B cell (primary cell): ENCODE results near the gene PEX13. TPM values are rescaled to one million over a fixed set of nuclear protein-coding genes. Genes with fewer than 3 reads are reported as not detected.
A peak's percentile ranks its signal among the peaks of the same experiment; 100 is the strongest.

Experiments
- ATAC-seq: fragments of 200-7000 bp; cut with Tn5 transposase; one replicate; pipeline ENCODE4 v1.10.0; 2021; ENCODE audit warnings: low read depth, mild to moderate bottlenecking, moderate number of reproducible peaks, moderate library complexity
- CTCF ChIA-PET: fragments of 350-600 bp; sonication (Branson Sonifier 250); formaldehyde crosslinking; loops from one replicate; lab custom pipeline; 2021; ENCODE audit warnings: antibody characterized with exemption, inconsistent platforms; lab: Charles Lee
- POLR2A ChIA-PET: fragments of 350-600 bp; sonication (Branson Sonifier 250); formaldehyde crosslinking; loops from one replicate; lab custom pipeline; 2021; ENCODE audit warnings: antibody characterized with exemption; lab: Charles Lee
- DNase-seq: peaks from one replicate; pipeline ENCODE4 v3.0.0; 2013
- H2AFZ ChIP-seq: 2 replicates; pipeline ENCODE4 v1.6.1; 2012; ENCODE audit warnings: mild to moderate bottlenecking, low read depth, low read length; ENCODE audit not compliant: insufficient read depth, poor library complexity, severe bottlenecking
- H3K27ac ChIP-seq, 2 donors: 1 replicate in 1 of 2; 2 replicates in 1 of 2; pipeline ENCODE4 v1.5.1; 2012 to 2013; ENCODE audit warnings: low read length in 2 of 2, mild to moderate bottlenecking in 2 of 2, moderate library complexity in 1 of 2
- H3K27me3 ChIP-seq, 4 experiments: fragments of 200-600 bp in 1 of 4; sonication (generic) in 1 of 4; replicated peaks in 1 of 4; 1 replicate in 2 of 4; 2 replicates in 2 of 4; pipeline versions ENCODE4 v1.6.1 to v1.7.0; 2013 to 2016; ENCODE audit warnings: low read length in 3 of 4, mild to moderate bottlenecking in 2 of 4, mixed read lengths in 1 of 4, moderate library complexity in 1 of 4; ENCODE audit not compliant: insufficient read depth in 4 of 4, control insufficient read depth in 3 of 4; ENCODE audit errors: control extremely low read depth in 1 of 4
- H3K36me3 ChIP-seq, 2 experiments: replicated peaks in 1 of 2; 1 replicate in 1 of 2; 2 replicates in 1 of 2; pipeline versions ENCODE4 v1.6.1 to v1.7.1; 2013; ENCODE audit warnings: low read length in 1 of 2; ENCODE audit not compliant: insufficient read depth in 2 of 2, control insufficient read depth in 1 of 2; ENCODE audit errors: control extremely low read depth in 1 of 2, extremely low read depth in 1 of 2
- H3K4me1 ChIP-seq, 2 donors: fragments of 200-600 bp in 1 of 2; sonication (generic) in 1 of 2; 1 replicate in 1 of 2; 2 replicates in 1 of 2; pipeline versions ENCODE4 v1.5.1 to v1.6.1; 2013 to 2017; ENCODE audit warnings: low read length in 2 of 2; ENCODE audit not compliant: control insufficient read depth in 2 of 2, insufficient read depth in 2 of 2
- H3K4me2 ChIP-seq: replicated peaks from 2 replicates; pipeline ENCODE3; 2012; ENCODE audit warnings: mild to moderate bottlenecking, low read depth, low read length; ENCODE audit not compliant: poor library complexity, severe bottlenecking
- H3K4me3 ChIP-seq, 5 experiments: fragments of 200-600 bp in 1 of 5; sonication (generic) in 1 of 5; 1 replicate in 3 of 5; 2 replicates in 2 of 5; pipeline versions ENCODE4 v1.5.1 to v1.7.0; 2011 to 2016; ENCODE audit warnings: low read length in 4 of 5, mild to moderate bottlenecking in 4 of 5, low read depth in 2 of 5, control low read depth in 1 of 5, moderate library complexity in 1 of 5; ENCODE audit not compliant: insufficient read depth in 1 of 5; ENCODE audit errors: control extremely low read depth in 1 of 5, extremely low read depth in 1 of 5
- H3K79me2 ChIP-seq: fragments of 200-600 bp; sonication (generic); one replicate; pipeline ENCODE4 v1.6.0; 2016; ENCODE audit warnings: low read length; ENCODE audit not compliant: control insufficient read depth, insufficient read depth
- H3K9ac ChIP-seq: fragments of 200-600 bp; sonication (generic); 2 replicates; pipeline ENCODE4 v1.6.1; 2017; ENCODE audit warnings: mild to moderate bottlenecking, low read length, moderate library complexity
- H3K9me3 ChIP-seq, 3 donors: one replicate each; pipeline versions ENCODE4 v1.6.1 to v1.7.1; 2013; ENCODE audit warnings: low read length in 2 of 3; ENCODE audit not compliant: control insufficient read depth in 2 of 3, insufficient read depth in 1 of 3; ENCODE audit errors: control extremely low read depth in 1 of 3
- H4K20me1 ChIP-seq: 2 replicates; pipeline ENCODE4 v1.6.0; 2012; ENCODE audit warnings: mild to moderate bottlenecking, low read length; ENCODE audit not compliant: insufficient read depth, control insufficient read depth, poor library complexity, severe bottlenecking
- H3K27ac Mint-ChIP-seq: one replicate; pipeline ENCODE4 v1.8.0; 2021; ENCODE audit warnings: mixed read lengths
- H3K27me3 Mint-ChIP-seq: one replicate; pipeline ENCODE4 v1.8.0; 2021; ENCODE audit warnings: mixed read lengths
- H3K4me1 Mint-ChIP-seq: one replicate; pipeline ENCODE4 v1.8.0; 2021; ENCODE audit warnings: mixed read lengths
- H3K4me3 Mint-ChIP-seq: one replicate; pipeline ENCODE4 v1.8.0; 2021; ENCODE audit warnings: mixed read lengths
- H3K9me3 Mint-ChIP-seq: one replicate; pipeline ENCODE4 v1.8.0; 2022; ENCODE audit warnings: mixed read lengths; ENCODE audit not compliant: insufficient read depth
- CTCF ChIP-seq: fragments of 200-600 bp; IDR thresholded peaks from one replicate; pipeline ENCODE4 v1.8.0; 2022; ENCODE audit warnings: antibody characterized with exemption, mild to moderate bottlenecking
- EZH2 ChIP-seq: IDR thresholded peaks from 2 replicates; pipeline ENCODE4 v1.6.1; 2012; ENCODE audit warnings: borderline replicate concordance, low read depth, mild to moderate bottlenecking, moderate library complexity, low read length; ENCODE audit not compliant: insufficient read depth, poor library complexity, severe bottlenecking
- WGBS: methylation state at CpG from one replicate; pipeline ENCODE4 v1.1.5; 2013; ENCODE audit warnings: missing lambda C conversion rate; ENCODE audit not compliant: insufficient coverage; 5-methylcytosine and 5-hydroxymethylcytosine counted together
- intact Hi-C: fragments of 100-400 bp; cut with micrococcal nuclease; formaldehyde crosslinking; loops from one replicate; pipeline ENCODE4 v1.10.0; 2022
- polyA plus RNA-seq: library from polyadenylated mRNA; depleted of rRNA; stranded (reverse); fragments of >200 nt; gene quantifications from 2 replicates; pipeline ENCODE4 v1.2.3, GENCODE V29; 2012
- total RNA-seq, 2 donors: library from RNA; stranded (reverse); fragments of 120-200 nt in 1 of 2; gene quantifications; 1 replicate in 1 of 2; 2 replicates in 1 of 2; pipeline versions ENCODE4 v1.2.3 to v1.2.4, GENCODE V29; 2013 to 2022

The PEX13 gene
- total and polyA plus RNA-seq, 2 donors (not counting 1 experiment from before 2014, with no cell fraction given) = 6.1 to 19.8 TPM

GRCh38 chr2:60974652-60975051, 42.9 kb upstream of the PEX13 start:
- POLR2A ChIA-PET = interaction anchor here (0.6 kb wide), 1 partner anchor 552 kb away, joined by 4 read pairs; no protein-coding TSS in a partner anchor
- peaks cover 72% of the 10 kb centered on the region for H3K4me1 Mint-ChIP-seq
- no peak for DNase-seq

More at GRCh38 chr2:60974652-60975051, 42.9 kb upstream of the PEX13 start:
- intact Hi-C loops = no loop called here
- Histone ChIP-seq H2AFZ (no peak overlapping the region), H3K4me3 (no peak overlapping the region), H3K27ac (peak overlapping the region in 1 of 2 donors; percentile 85), H3K36me3 (no peaks in the 10 kb centered on the region), H3K27me3 (no peaks in the 10 kb centered on the region), H3K79me2 (no peaks in the 10 kb centered on the region), H3K4me1 (peaks cover 40 to 66% of the 10 kb centered on the region in 2 donors), H3K4me2 (no peak overlapping the region), H3K9ac (no peak overlapping the region), H3K9me3 (peaks cover 0 to 25% (median 0%) of the 10 kb centered on the region in 3 donors), H4K20me1 (no peaks in the 10 kb centered on the region)
- no peaks in the 10 kb centered on the region for H3K9me3 Mint-ChIP-seq
- CTCF ChIA-PET = interaction anchor here (0.6 to 2.0 kb wide), 2 partner anchors 18 to 23 kb away, joined by 3 to 18 read pairs; no protein-coding TSS in a partner anchor
- TF ChIP-seq CTCF = no peak
- no peak for TF ChIP-seq EZH2
- no peak for ATAC-seq
- H3K27ac Mint-ChIP-seq = peak overlapping the region; percentile 79
- no peak overlapping the region for H3K4me3 Mint-ChIP-seq
- H3K27me3 Mint-ChIP-seq = no peaks in the 10 kb centered on the region
- WGBS = 97% methylated on average over 15 of the region's 16 CpGs
